Fibroblast of lung (primary cell): Measurements from ENCODE around the gene USP5. TPM values are rescaled to one million over a fixed set of nuclear protein-coding genes. Genes with fewer than 3 reads are reported as not detected.

Experiments used
- DNase-seq, 2 donors: peaks; one replicate each; pipeline versions ENCODE4 v3.0.0 to v3.0.0-alpha.2; 2010; ENCODE audit warnings: low read depth in 2 of 2
- H2AFZ ChIP-seq: 2 replicates; pipeline ENCODE4 v1.5.1; 2012; ENCODE audit warnings: low read length, control low read depth, inconsistent platforms
- H3K27ac ChIP-seq: 2 replicates; pipeline ENCODE4 v1.5.1; 2011; ENCODE audit warnings: low read length, control low read depth; ENCODE audit not compliant: insufficient read depth
- H3K27me3 ChIP-seq: 2 replicates; pipeline ENCODE4 v1.5.1; 2011; ENCODE audit warnings: mild to moderate bottlenecking, low read length; ENCODE audit not compliant: control insufficient read depth, insufficient read depth
- H3K36me3 ChIP-seq: 2 replicates; pipeline ENCODE4 v1.5.1; 2011; ENCODE audit warnings: low read length; ENCODE audit not compliant: control insufficient read depth, insufficient read depth
- H3K4me1 ChIP-seq: 2 replicates; pipeline ENCODE4 v1.5.1; 2011; ENCODE audit warnings: low read length; ENCODE audit not compliant: control insufficient read depth, insufficient read depth; ENCODE audit errors: extremely low read depth
- H3K4me2 ChIP-seq: 2 replicates; pipeline ENCODE4 v1.5.1; 2011; ENCODE audit warnings: low read length, control low read depth; ENCODE audit not compliant: insufficient read depth; ENCODE audit errors: extremely low read depth
- H3K4me3 ChIP-seq, 4 experiments: fragments of 200-600 bp in 1 of 4; sonication (generic) in 1 of 4; replicated peaks in 1 of 4; 2 replicates each; pipeline ENCODE4 v1.5.1; 2011 to 2016; ENCODE audit warnings: low read length in 4 of 4, low read depth in 3 of 4, mild to moderate bottlenecking in 3 of 4, control low read depth in 2 of 4, inconsistent platforms in 1 of 4, mixed read lengths in 1 of 4; ENCODE audit not compliant: insufficient read depth in 1 of 4; ENCODE audit errors: control extremely low read depth in 1 of 4
- H3K79me2 ChIP-seq: 2 replicates; pipeline ENCODE4 v1.5.1; 2012; ENCODE audit warnings: mild to moderate bottlenecking, low read length, inconsistent platforms; ENCODE audit not compliant: control insufficient read depth, insufficient read depth
- H3K9ac ChIP-seq: 2 replicates; pipeline ENCODE4 v1.5.1; 2011; ENCODE audit warnings: mild to moderate bottlenecking, low read length, control low read depth; ENCODE audit not compliant: insufficient read depth
- H3K9me3 ChIP-seq: 2 replicates; pipeline ENCODE4 v1.5.1; 2012; ENCODE audit warnings: low read depth, low read length; ENCODE audit not compliant: control insufficient read depth, insufficient read depth
- H4K20me1 ChIP-seq: 2 replicates; pipeline ENCODE4 v1.5.1; 2011; ENCODE audit warnings: low read length; ENCODE audit not compliant: control insufficient read depth, insufficient read depth; ENCODE audit errors: extremely low read depth
- EZH2 ChIP-seq: IDR thresholded peaks from 2 replicates; pipeline ENCODE4 v1.5.1; 2012; ENCODE audit warnings: low read length, control low read depth, mild to moderate bottlenecking; ENCODE audit errors: missing control alignments
- polyA plus RNA-seq, 2 donors: library from polyadenylated mRNA; depleted of rRNA in 1 of 2; stranded (reverse) in 1 of 2; unstranded in 1 of 2; fragments of >200 nt; gene quantifications; 2 replicates each; pipeline ENCODE4 v1.2.1, GENCODE V29; 2011 to 2012; ENCODE audit warnings: missing spikeins in 1 of 2
- total RNA-seq: library from RNA; depleted of rRNA; stranded (reverse); fragments of >200 nt; gene quantifications from 2 replicates; pipeline ENCODE4 v1.2.1, GENCODE V29; 2014
- TF ChIP-seq, protein P1 (sequence below), 2 donors: IDR thresholded peaks in 1 of 2; conservative IDR thresholded peaks in 1 of 2; 1 replicate in 1 of 2; 2 replicates in 1 of 2; pipeline ENCODE4 v1.5.1; 2011 to 2012; ENCODE audit warnings: low read length in 2 of 2, control low read depth in 1 of 2, inconsistent platforms in 1 of 2, low read depth in 1 of 2, mild to moderate bottlenecking in 1 of 2

The USP5 gene
- total and polyA plus RNA-seq, 2 donors (not counting 1 experiment from before 2014, with no cell fraction given): 42.2 to 69.9 TPM

DNA sequence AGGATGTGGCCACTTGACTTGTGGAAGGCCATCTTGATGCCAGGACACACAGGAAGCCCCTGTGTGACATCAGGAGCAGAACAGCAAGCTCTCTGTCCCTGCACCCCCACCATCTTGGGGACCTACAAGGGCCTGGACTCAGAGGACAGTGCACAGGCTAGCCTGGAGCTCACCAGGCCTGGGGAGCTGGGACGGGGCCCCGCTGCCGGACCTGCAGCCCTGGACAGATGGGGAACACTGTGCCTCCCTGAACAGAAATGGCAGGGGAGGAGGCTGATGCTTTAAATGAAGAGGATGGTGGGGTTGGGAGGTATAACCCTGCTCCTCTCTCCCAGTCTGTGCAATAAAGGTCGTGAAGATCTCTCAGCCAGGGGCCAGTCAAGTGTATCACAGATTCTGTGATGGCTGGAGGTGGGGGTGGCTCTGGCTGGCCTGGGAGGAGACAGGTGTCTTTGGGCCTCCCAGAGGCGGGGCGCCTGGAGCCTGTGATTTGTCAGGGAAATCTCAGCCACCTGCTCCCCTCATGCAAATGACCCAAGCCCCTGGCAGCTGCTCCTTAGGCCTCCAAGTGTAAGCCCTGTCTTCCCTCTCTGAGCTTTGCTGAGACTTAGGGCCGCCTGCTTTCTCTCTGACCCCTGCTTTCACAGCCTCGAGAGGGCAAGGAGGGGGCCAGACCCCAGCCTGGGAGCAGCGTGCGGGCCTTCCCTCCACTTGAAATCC lies 12.3 kb upstream of the USP5 start:
- DNase-seq: no peak
- H3K4me3 ChIP-seq: no peak overlapping the region
- H3K9ac ChIP-seq: no peak overlapping the region
- H3K27me3 ChIP-seq: no peaks in the 10 kb centered on the region
- H3K4me2 ChIP-seq: no peak overlapping the region
- no peaks in the 10 kb centered on the region for H3K79me2 ChIP-seq
- H3K9me3 ChIP-seq: no peaks in the 10 kb centered on the region
- no peak overlapping the region for H2AFZ ChIP-seq
- no peaks in the 10 kb centered on the region for H4K20me1 ChIP-seq
- peaks cover 27% of the 10 kb centered on the region for H3K36me3 ChIP-seq
- no peak for TF ChIP-seq EZH2
- TF ChIP-seq, protein P1, sequence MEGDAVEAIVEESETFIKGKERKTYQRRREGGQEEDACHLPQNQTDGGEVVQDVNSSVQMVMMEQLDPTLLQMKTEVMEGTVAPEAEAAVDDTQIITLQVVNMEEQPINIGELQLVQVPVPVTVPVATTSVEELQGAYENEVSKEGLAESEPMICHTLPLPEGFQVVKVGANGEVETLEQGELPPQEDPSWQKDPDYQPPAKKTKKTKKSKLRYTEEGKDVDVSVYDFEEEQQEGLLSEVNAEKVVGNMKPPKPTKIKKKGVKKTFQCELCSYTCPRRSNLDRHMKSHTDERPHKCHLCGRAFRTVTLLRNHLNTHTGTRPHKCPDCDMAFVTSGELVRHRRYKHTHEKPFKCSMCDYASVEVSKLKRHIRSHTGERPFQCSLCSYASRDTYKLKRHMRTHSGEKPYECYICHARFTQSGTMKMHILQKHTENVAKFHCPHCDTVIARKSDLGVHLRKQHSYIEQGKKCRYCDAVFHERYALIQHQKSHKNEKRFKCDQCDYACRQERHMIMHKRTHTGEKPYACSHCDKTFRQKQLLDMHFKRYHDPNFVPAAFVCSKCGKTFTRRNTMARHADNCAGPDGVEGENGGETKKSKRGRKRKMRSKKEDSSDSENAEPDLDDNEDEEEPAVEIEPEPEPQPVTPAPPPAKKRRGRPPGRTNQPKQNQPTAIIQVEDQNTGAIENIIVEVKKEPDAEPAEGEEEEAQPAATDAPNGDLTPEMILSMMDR (conservative IDR thresholded peaks at IDR 0.05 in 1 of 2, IDR thresholded peaks at IDR 0.05 in 1 of 2; ENCODE audit: low read depth in 1 of 2, low read length in 2 of 2): no peak
- H3K4me1 ChIP-seq: no peaks in the 10 kb centered on the region
- H3K27ac ChIP-seq: no peak overlapping the region

- no peak overlapping the region for H3K4me2 ChIP-seq
- H3K9me3 ChIP-seq: no peaks in the 10 kb centered on the region
- H3K9ac ChIP-seq: no peak overlapping the region
- no peak for TF ChIP-seq EZH2
- TF ChIP-seq, protein P1 (conservative IDR thresholded peaks at IDR 0.05 in 1 of 2, IDR thresholded peaks at IDR 0.05 in 1 of 2; ENCODE audit: low read depth in 1 of 2, low read length in 2 of 2): no peak
- no peak overlapping the region for H3K4me3 ChIP-seq
- no peaks in the 10 kb centered on the region for H3K27me3 ChIP-seq
- H2AFZ ChIP-seq: no peak overlapping the region
- H3K36me3 ChIP-seq: peaks cover 30% of the 10 kb centered on the region
- no peaks in the 10 kb centered on the region for H4K20me1 ChIP-seq
- H3K79me2 ChIP-seq: no peaks in the 10 kb centered on the region
- H3K4me1 ChIP-seq: no peaks in the 10 kb centered on the region
- no peak overlapping the region for H3K27ac ChIP-seq
- no peak for DNase-seq
These were observed 11.6 kb upstream of the USP5 start for GRCh38 chr12:6840330-6840729.

DNA sequence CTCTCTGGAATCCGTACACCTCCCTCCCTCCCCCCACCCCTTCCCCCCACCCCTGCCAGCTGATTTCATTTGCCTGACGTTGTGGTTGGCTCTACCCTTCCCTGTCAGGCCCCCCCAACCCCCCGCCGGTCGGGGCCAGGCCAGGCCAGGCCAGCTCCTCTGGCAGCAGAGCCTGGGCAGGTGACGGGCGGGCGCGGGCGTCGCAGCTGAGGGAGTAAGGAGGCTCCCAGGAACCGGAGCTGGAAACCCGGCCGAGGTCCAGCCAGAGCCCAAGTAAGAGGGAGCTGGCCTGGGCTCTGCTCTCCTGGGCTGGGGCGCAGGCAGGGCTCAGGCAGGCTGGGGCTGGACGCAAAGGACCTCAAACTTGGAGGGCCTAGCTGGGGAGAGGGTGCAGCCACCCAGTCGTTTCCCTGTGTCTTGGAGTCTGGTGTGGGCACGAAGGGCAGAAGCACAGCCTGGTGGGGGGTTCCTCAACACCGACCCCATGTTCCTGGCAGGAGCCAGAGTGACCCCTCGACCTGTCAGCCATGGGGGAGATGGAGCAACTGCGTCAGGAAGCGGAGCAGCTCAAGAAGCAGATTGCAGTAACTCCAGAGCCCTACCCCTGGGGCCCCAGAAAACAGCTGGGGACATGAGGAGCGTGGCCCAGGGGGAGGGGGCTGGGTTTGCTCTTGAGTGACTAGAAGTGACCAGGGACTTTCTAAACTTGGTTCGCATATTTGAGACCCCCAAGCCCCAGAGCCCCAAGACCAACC lies 11.0 kb upstream of the USP5 start, which contains the start of gene GNB3:
GNB3 (plus strand) TSS at position 165 of the 755 bp plus-strand sequence; CDS start at position 528, 363 bp downstream.
- Histone ChIP-seq H3K79me2 (no peaks in the 10 kb centered on the region), H3K9me3 (no peaks in the 10 kb centered on the region), H2AFZ (no peak within 1 kb of the TSS), H3K4me1 (no peaks in the 10 kb centered on the region), H3K27ac (no peak within 1 kb of the TSS), H3K4me3 (no peak within 1 kb of the TSS), H3K36me3 (peaks cover 36% of the 10 kb centered on the region), H3K27me3 (no peaks in the 10 kb centered on the region), H3K9ac (no peak within 1 kb of the TSS), H3K4me2 (no peak within 1 kb of the TSS), H4K20me1 (no peaks in the 10 kb centered on the region)
- DNase-seq: no peak
- TF ChIP-seq, protein P1 (conservative IDR thresholded peaks at IDR 0.05 in 1 of 2, IDR thresholded peaks at IDR 0.05 in 1 of 2; ENCODE audit: low read depth in 1 of 2, low read length in 2 of 2): no peak
- no peak for TF ChIP-seq EZH2
